Endothelial cell (in vitro differentiated cells): ENCODE results near the gene PGA5. TPM values are rescaled to one million over a fixed set of nuclear protein-coding genes. Genes with fewer than 3 reads are reported as not detected.
"Not testable (repeated sequence)": the region's sequence is repeated elsewhere in the genome, so short reads cannot be mapped to it uniquely, and the experiment has no call there.

Source experiments
- DNase-seq: peaks from one replicate; pipeline ENCODE4 v3.0.0; 2021; ENCODE audit warnings: low spot score
- H3K27ac Mint-ChIP-seq: one replicate; pipeline ENCODE4 v1.8.0; 2021; ENCODE audit warnings: mixed read lengths, inconsistent platforms; ENCODE audit not compliant: unreplicated experiment
- H3K27me3 Mint-ChIP-seq: one replicate; pipeline ENCODE4 v1.8.0; 2021; ENCODE audit warnings: mild to moderate bottlenecking, moderate library complexity, mixed read lengths, inconsistent platforms; ENCODE audit not compliant: unreplicated experiment
- H3K36me3 Mint-ChIP-seq: one replicate; pipeline ENCODE4 v1.8.0; 2021; ENCODE audit warnings: mild to moderate bottlenecking, low read depth, mixed read lengths, inconsistent platforms; ENCODE audit not compliant: unreplicated experiment
- H3K4me1 Mint-ChIP-seq: one replicate; pipeline ENCODE4 v1.8.0; 2021; ENCODE audit warnings: mild to moderate bottlenecking, mixed read lengths, inconsistent platforms; ENCODE audit not compliant: unreplicated experiment
- H3K4me3 Mint-ChIP-seq: one replicate; pipeline ENCODE4 v1.8.0; 2021; ENCODE audit warnings: mild to moderate bottlenecking, mixed read lengths, inconsistent platforms; ENCODE audit not compliant: unreplicated experiment
- H3K9me3 Mint-ChIP-seq: one replicate; pipeline ENCODE4 v1.8.0; 2021; ENCODE audit warnings: mixed read lengths, inconsistent platforms; ENCODE audit not compliant: unreplicated experiment
- total RNA-seq: library from RNA; stranded (reverse); fragmentation: NEBNext Ultra II Directional; extraction: Animal tissue kit (Norgen Biotek cat#: 25700); gene quantifications from one replicate; pipeline ENCODE4 v1.2.1, GENCODE V29; 2021; ENCODE audit not compliant: unreplicated experiment

PGA5 gene
- total RNA-seq, 1 donor from 2014 or later: 1.2 TPM

DNA sequence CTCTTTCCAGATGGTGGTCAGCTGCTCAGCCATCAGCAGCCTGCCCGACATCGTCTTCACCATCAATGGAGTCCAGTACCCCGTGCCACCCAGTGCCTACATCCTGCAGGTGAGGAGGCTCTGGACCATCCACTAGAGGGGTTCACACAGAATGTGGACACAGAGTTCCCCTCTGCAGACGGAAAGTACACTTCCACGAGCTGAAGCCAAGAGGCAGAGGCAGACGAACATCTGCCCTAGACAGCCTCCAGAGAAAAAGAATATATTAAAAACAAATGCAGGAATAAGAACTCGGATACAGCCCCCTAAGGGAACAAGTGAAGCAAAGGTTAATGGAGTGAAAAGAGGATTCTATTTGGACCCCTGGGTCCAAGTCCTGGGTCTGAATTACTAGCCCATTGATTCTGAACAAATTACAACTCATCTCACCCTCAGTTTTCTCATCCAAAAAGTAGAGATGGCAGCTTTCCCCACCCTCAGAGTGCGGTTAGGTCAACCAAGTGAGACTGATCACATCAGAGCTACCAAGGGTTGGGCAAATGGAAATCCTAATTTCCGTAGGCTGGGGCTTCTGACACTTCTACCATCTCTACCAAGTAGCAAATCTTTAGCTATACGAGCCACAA is 29.5 kb upstream of the PGA5 start:
- H3K27ac Mint-ChIP-seq, DNase-seq, H3K4me3 Mint-ChIP-seq, H3K9me3 Mint-ChIP-seq, H3K4me1 Mint-ChIP-seq, H3K36me3 Mint-ChIP-seq, H3K27me3 Mint-ChIP-seq: not testable (repeated sequence)

DNA sequence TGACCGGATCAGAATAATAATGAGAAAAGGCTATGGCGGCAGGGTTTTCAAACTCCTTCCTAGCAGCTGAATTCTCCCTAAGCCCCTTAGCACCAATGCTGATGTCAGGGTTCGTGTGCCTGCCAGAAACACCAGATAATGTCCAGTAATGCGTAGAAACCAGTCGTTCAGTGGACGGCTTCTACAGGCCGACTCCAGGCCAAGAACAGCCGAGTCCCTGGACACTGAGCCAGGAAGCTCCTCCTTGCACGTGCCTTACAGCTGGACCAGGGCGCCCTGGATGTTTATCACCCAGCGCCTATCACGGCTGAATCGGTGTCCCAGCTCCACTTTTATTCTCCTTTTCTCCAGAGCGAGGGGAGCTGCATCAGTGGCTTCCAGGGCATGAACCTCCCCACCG is 28.8 kb upstream of the PGA5 start:
- H3K4me1 Mint-ChIP-seq, H3K27me3 Mint-ChIP-seq, DNase-seq, H3K9me3 Mint-ChIP-seq, H3K36me3 Mint-ChIP-seq, H3K27ac Mint-ChIP-seq, H3K4me3 Mint-ChIP-seq: not testable (repeated sequence)

DNA sequence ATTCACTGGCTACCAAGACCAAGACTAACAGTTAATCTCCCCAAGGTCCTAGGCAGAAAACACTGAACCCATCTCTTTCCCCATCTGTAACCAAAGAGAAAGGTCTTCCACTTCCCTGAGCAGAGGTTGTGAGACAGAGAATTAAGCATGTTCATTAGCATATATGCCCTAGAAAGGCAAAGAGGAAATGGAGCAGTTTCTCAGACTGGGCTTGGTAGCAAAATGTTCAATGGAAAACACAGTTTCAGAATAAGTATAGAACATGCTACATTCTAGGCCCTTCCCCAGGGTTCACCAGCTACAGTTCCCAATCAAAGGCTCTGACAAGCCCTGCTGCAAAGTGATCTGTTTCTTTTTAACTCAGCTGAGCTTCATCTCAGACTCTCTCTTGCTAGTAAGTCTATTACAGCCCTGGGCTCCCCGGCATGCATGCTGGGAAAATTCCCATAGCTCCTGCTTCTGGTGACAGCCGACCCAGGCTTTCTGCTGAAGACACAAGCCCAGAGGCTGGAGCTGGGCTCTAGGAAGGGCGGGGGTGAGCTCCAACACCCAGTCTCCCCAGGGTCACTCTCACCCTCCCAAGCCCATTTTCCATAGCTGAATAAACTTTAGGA is 27.2 kb upstream of the PGA5 start:
- H3K27me3 Mint-ChIP-seq, DNase-seq, H3K9me3 Mint-ChIP-seq, H3K4me3 Mint-ChIP-seq, H3K4me1 Mint-ChIP-seq, H3K27ac Mint-ChIP-seq, H3K36me3 Mint-ChIP-seq: not testable (repeated sequence)

DNA sequence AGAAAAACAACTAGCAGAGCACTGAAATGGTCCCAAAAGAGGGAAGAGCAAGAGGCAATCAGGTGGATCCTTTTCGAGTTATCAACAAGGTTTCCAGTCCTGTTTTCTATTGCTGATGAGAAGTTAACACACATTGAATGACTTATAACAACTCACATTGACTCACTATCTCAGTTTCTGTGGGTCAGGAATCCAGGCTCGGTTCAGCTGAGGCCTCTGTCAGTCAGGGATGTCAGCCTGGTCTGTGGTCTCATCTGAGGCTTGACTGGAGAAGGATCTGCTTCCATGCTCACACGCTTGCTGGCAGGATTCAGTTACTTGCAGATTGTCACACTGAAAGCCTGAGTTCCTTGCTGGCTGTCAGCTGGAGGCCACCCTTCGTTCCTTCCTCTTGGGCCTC is 22.7 kb upstream of the PGA5 start:
- H3K36me3 Mint-ChIP-seq, H3K27me3 Mint-ChIP-seq, H3K9me3 Mint-ChIP-seq, H3K4me3 Mint-ChIP-seq, H3K27ac Mint-ChIP-seq, DNase-seq, H3K4me1 Mint-ChIP-seq: not testable (repeated sequence)

DNA sequence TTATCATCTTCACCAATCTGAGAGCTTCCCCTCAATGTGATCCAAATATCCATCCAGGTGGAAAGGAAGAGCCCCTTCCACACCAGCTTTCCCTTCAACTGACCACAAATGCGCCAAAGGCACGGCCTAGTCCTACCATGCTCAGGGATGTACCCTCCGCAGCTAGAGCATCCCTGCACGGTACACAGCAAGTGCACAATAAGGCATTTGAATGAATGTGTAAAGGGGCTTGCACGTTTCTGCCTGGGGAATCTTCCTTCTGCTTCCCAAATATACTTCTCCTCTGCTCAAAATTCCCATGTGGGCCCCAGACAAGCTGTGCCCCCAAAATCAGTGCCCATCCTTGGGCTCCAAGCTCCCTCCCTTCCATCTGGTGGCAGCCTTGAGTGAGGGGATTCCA is 22.0 kb upstream of the PGA5 start:
- H3K36me3 Mint-ChIP-seq, H3K27ac Mint-ChIP-seq, DNase-seq, H3K9me3 Mint-ChIP-seq, H3K4me1 Mint-ChIP-seq, H3K27me3 Mint-ChIP-seq: not testable (repeated sequence)
- H3K4me3 Mint-ChIP-seq: peak overlapping the region; percentile 70

DNA sequence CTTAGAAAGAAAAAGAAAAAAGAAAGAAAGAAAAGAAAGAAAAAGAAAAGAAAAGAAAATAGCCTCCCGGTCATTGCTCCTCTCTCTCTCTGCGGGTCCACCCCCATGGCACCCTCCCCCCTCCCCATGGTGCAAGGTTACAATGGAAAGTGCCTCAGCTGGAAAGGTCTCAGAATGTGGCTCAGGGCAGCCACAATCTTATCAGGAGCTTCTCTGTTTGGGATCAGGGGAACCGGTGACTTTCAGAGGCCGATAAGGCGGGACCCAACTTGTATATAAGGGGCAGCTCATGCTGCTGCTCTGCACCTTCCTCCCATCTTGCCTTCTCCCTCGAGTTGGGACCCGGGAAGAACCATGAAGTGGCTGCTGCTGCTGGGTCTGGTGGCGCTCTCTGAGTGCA is 18.9 kb upstream of the PGA5 start, which contains the start of gene PGA4:
Gene PGA4 (plus strand): TSS at position 301 of the 400 bp plus-strand sequence. CDS start 54 bp downstream, at position 355.
- H3K9me3 Mint-ChIP-seq, H3K4me3 Mint-ChIP-seq, H3K36me3 Mint-ChIP-seq, DNase-seq, H3K27ac Mint-ChIP-seq, H3K4me1 Mint-ChIP-seq, H3K27me3 Mint-ChIP-seq: not testable (repeated sequence)

DNA sequence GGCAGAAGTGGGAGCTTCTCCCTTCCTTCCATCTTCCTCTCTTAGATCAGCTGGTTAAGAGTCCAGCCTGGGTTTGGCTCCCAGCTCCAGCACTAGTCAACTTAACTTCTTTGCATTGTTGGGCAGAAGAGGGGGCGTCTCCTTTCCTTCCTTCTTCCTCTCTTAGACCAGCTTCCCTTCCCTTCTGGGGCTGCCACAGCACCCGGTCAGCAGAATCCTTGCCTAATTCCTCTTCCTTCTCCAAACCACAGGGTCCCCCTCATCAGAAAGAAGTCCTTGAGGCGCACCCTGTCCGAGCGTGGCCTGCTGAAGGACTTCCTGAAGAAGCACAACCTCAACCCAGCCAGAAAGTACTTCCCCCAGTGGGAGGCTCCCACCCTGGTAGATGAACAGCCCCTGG is 18.3 kb upstream of the PGA5 start:
- DNase-seq, H3K27ac Mint-ChIP-seq, H3K4me1 Mint-ChIP-seq, H3K36me3 Mint-ChIP-seq, H3K27me3 Mint-ChIP-seq, H3K9me3 Mint-ChIP-seq, H3K4me3 Mint-ChIP-seq: not testable (repeated sequence)

DNA sequence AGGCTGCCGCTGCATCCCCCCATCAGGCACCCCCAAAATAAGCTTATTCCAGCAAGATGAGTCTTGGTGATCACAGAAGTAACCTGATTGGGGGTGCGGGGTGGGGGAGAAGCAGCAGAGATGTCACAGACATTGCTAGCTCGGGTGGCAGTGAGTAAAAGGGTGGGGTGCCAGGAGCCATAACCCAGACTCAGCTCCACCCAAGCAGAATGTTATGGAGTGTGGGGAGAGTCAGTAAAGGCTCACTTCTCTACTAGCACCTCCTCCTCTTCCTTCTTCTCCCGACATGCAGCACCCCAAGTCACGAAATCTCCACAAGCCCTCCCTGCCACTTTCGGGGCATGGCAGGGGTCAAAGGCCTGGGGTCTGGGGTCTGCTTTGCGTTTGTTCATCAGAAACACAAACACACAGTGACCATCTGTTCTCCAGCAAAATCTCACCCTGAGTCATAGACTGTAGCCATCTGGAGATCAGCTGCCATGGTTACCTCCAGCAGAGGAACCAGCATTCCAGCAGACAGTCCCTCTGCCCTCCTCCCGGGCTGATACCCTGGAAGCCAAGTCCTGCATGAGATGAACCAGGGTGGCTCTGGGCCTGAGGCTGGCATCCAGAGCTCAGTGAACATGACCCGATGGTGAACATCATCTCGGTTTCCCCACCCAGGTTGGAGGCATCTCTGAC is 14.4 kb upstream of the PGA5 start:
- H3K27ac Mint-ChIP-seq, H3K9me3 Mint-ChIP-seq, H3K27me3 Mint-ChIP-seq, H3K4me1 Mint-ChIP-seq, H3K36me3 Mint-ChIP-seq, DNase-seq, H3K4me3 Mint-ChIP-seq: not testable (repeated sequence)

DNA sequence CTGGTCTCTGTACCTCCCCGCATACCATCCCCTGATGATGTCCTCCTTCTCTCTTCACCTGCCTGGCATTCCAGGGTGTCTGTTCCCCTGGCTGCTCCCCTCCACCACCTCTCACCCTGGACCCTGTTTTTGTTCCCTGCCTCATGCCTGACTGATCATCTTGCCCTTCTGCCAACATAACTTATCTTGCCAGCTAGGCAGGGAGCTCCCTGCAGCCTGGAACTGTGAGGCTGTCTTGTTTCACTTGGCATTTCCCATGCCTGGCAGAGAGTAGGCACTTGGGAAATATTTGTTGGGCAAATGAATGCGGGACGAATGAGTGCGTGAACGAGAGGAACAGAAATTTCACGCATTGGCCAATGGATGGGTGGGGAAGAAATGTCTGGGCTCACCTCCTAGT is 11.5 kb upstream of the PGA5 start:
- H3K36me3 Mint-ChIP-seq, H3K4me3 Mint-ChIP-seq, H3K27ac Mint-ChIP-seq, DNase-seq, H3K4me1 Mint-ChIP-seq, H3K27me3 Mint-ChIP-seq, H3K9me3 Mint-ChIP-seq: not testable (repeated sequence)

DNA sequence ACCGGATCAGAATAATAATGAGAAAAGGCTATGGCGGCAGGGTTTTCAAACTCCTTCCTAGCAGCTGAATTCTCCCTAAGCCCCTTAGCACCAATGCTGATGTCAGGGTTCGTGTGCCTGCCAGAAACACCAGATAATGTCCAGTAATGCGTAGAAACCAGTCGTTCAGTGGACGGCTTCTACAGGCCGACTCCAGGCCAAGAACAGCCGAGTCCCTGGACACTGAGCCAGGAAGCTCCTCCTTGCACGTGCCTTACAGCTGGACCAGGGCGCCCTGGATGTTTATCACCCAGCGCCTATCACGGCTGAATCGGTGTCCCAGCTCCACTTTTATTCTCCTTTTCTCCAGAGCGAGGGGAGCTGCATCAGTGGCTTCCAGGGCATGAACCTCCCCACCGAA is 9.9 kb upstream of the PGA5 start:
- H3K4me3 Mint-ChIP-seq, H3K27me3 Mint-ChIP-seq, H3K27ac Mint-ChIP-seq, H3K9me3 Mint-ChIP-seq, DNase-seq, H3K36me3 Mint-ChIP-seq, H3K4me1 Mint-ChIP-seq: not testable (repeated sequence)

DNA sequence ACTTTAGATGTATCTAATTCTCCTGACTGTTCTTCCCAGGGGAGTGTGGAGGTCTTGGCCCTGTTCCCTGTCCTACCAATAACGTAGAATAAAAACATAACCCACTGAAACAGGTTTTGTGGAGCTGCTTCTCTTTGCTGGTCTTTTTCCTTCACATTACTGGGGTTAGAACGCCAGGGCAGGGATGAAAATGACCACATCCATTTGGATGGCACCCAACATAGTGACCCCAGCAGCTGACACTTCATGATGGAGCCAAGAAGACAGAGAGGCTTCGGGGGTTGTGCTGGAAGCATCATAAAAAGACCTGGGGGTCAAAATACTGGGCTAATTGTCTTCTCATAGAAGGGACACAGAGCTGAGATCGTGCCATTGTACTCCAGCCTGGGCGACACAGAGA is 9.4 kb upstream of the PGA5 start:
- H3K27ac Mint-ChIP-seq, H3K36me3 Mint-ChIP-seq, H3K4me1 Mint-ChIP-seq, H3K4me3 Mint-ChIP-seq, DNase-seq, H3K9me3 Mint-ChIP-seq, H3K27me3 Mint-ChIP-seq: not testable (repeated sequence)

DNA sequence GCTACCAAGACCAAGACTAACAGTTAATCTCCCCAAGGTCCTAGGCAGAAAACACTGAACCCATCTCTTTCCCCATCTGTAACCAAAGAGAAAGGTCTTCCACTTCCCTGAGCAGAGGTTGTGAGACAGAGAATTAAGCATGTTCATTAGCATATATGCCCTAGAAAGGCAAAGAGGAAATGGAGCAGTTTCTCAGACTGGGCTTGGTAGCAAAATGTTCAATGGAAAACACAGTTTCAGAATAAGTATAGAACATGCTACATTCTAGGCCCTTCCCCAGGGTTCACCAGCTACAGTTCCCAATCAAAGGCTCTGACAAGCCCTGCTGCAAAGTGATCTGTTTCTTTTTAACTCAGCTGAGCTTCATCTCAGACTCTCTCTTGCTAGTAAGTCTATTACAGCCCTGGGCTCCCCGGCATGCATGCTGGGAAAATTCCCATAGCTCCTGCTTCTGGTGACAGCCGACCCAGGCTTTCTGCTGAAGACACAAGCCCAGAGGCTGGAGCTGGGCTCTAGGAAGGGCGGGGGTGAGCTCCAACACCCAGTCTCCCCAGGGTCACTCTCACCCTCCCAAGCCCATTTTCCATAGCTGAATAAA is 8.3 kb upstream of the PGA5 start:
- not testable (repeated sequence) for H3K27me3 Mint-ChIP-seq, H3K27ac Mint-ChIP-seq, DNase-seq, H3K9me3 Mint-ChIP-seq, H3K4me1 Mint-ChIP-seq, H3K36me3 Mint-ChIP-seq, H3K4me3 Mint-ChIP-seq
